GM12878 (cell line): Measurements from ENCODE around the gene PDZRN4.

Experiments used
- CHD1 ChIP-seq: IDR thresholded peaks from 2 replicates; pipeline ENCODE4 v1.6.1; 2012; ENCODE audit warnings: low read depth, low read length, improper control_type of control experiment
- CHD4 ChIP-seq: fragments of 200-600 bp; sonication (generic); IDR thresholded peaks from 2 replicates; pipeline ENCODE4 v1.6.1; 2016; ENCODE audit warnings: mild to moderate bottlenecking
- MEF2A ChIP-seq: IDR thresholded peaks from 2 replicates; pipeline ENCODE4 v1.6.1; 2011; ENCODE audit warnings: low read depth, mild to moderate bottlenecking, low read length, moderate library complexity; ENCODE audit not compliant: insufficient read depth

DNA sequence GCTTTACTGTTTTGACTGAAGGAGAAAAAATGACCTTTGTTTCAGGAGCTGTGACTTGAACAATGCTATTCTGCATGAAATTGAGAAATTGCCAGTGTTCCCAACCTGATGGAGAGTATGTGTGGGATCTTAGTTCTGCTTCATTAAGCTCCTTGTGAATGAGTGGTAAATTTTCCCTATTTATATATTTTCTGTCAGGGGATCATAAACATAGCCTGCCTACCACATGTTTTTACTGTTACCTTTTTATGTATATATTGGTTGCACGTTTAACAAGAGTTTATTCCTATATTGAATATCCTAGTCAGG, 271.7 kb downstream of the PDZRN4 start:
- no peak for TF ChIP-seq CHD1
- no peak for TF ChIP-seq CHD4
- no peak for TF ChIP-seq MEF2A
